ENCODE data around the gene CBLL2. TPM values are rescaled to one million over a fixed set of nuclear protein-coding genes. Genes with fewer than 3 reads are reported as not detected.

The CBLL2 gene
- polyA plus RNA-seq, 2 of the 4 experiments (the other 2 are of a cell fraction), result not detected

- Histone ChIP-seq H3K27ac (no peak overlapping the region), H3K4me3 (no peak overlapping the region), H3K4me1 (no peaks in the 10 kb centered on the region), H3K9me3 (no peaks in the 10 kb centered on the region), H3K4me2 (no peak overlapping the region)
- FAIRE-seq (no peak), DNase-seq (ENCODE audit: low read depth in 1 of 2, low spot score in 1 of 2) (no peak), ATAC-seq (no peak)
- WGBS (ENCODE audit: missing lambda C conversion rate), result 68% methylated on average over 12 of the region's 12 CpGs
- ChIA-PET POLR2A (no interaction called here), CTCF (interaction anchor here (1.2 to 1.9 kb wide), 2 partner anchors 9 to 20 kb away, joined by 3 to 5 read pairs; no protein-coding TSS in a partner anchor)
- TF ChIP-seq HEYL (CRISPR knock-in tag; IDR thresholded peaks at IDR 0.05) (no peak), CBX8 (IDR thresholded peaks at IDR 0.05) (no peak), EHF (CRISPR knock-in tag; IDR thresholded peaks at IDR 0.05) (no peak), NFE2L2 (conservative IDR thresholded peaks at IDR 0.05; ENCODE audit: low read length) (no peak), BCL3 (IDR thresholded peaks at IDR 0.05) (no peak)
Observed at GRCh38 chrX:22320236-22320873, 47.6 kb downstream of the CBLL2 start.

GRCh38 chrX:22323541-22323940, 50.8 kb downstream of the CBLL2 start:
- H3K27ac ChIP-seq, result no peak overlapping the region
- TF ChIP-seq NFE2L2 (conservative IDR thresholded peaks at IDR 0.05; ENCODE audit: low read length) (no peak), CHD4 (IDR thresholded peaks at IDR 0.05; ENCODE audit: borderline replicate concordance) (no peak), SMC3 (IDR thresholded peaks at IDR 0.05) (no peak), MAZ (IDR thresholded peaks at IDR 0.05; ENCODE audit: borderline replicate concordance, low read depth, low read length) (no peak), JUNB (IDR thresholded peaks at IDR 0.05) (no peak)
- no peak for DNase-seq (ENCODE audit: low read depth in 1 of 2, low spot score in 1 of 2)
- ChIA-PET POLR2A (no interaction called here), CTCF (no interaction called here)
- WGBS (ENCODE audit: missing lambda C conversion rate), result 19% methylated on average over 5 of the region's 5 CpGs
- H3K9me3 ChIP-seq, result no peaks in the 10 kb centered on the region
- no peak for ATAC-seq
- no peaks in the 10 kb centered on the region for H3K4me1 ChIP-seq
- no peak overlapping the region for H3K4me2 ChIP-seq
- FAIRE-seq, result no peak
- H3K4me3 ChIP-seq, result no peak overlapping the region

Other genes with a start within 250 kb of the CBLL2 start
- 0.81 and 0.98 TPM in 2 replicates for gene PHEX, start 240.6 kb upstream of the CBLL2 start, polyA plus RNA-seq (2011; rRNA removed)
- gene PHEX, start 240.6 kb upstream of the CBLL2 start, polyA plus RNA-seq (2017; fragmentation: RNase III; extraction: RNeasy Plus Mini Kit Qiagen cat#74134 plus additional on column Dnase treatment), result 0.28 to 0.33 TPM (median 0.31 TPM) in 3 replicates

Data from A549 (cell line).